ENCODE measurements around the gene ZC3H7A. TPM values are rescaled to one million over a fixed set of nuclear protein-coding genes. Genes with fewer than 3 reads are reported as not detected.

The ZC3H7A gene
- total RNA-seq, 2 donors from 2014 or later: 29.0 to 32.1 TPM

DNA sequence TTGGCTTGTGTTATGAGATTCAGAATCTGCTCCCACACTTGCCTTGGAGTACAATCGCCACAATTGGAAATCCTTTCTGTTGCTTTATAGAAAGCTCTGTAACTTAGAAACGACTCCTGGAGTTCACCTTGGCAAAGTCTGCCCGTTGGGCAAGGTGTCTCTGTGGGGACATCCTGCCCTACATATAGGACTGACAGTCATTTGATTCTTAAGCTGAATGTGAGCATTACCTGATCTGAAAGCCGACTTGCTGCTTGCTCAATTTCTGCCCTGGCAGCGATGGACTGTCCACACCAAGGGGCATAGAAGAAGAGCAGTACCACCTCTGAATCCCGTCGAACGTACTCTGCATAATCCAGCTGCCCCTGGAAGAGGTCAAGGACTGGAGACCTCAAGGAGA is 61.3 kb downstream of the ZC3H7A start:
- no peaks in the 10 kb centered on the region for H3K9me3 ChIP-seq
- peaks cover 0 to 53% of the 10 kb centered on the region in 2 donors for H3K4me1 ChIP-seq
- no peaks in the 10 kb centered on the region for H3K27me3 ChIP-seq
- H3K4me3 ChIP-seq: no peak overlapping the region
- DNase-seq (ENCODE audit: low spot score): no peak
- TF ChIP-seq CTCF (IDR thresholded peaks at IDR 0.05): no peak
- H3K27ac ChIP-seq: peak overlapping the region in 1 of 2 donors; percentile 39
- H3K36me3 ChIP-seq: peaks cover 54% of the 10 kb centered on the region

DNA sequence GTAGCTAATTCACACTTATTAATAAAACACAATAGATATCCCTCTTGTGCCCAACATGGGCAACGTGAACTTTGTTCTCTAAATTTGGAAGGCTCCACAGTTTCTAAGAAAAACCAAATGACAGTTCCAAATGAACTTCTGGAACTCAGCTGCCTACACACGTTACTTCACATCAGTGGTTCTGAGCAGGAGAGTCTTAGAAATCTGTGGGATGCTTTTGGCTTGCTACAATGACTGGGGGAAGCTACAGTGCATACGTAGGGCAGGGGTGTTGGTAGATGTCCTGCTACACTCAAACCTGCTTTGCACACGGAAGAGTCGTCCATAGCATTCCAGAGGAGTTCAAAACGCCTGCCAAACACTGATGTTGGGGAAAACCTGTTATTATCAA is 62.4 kb downstream of the ZC3H7A start:
- Histone ChIP-seq H3K36me3 (peaks cover 58% of the 10 kb centered on the region), H3K27me3 (no peaks in the 10 kb centered on the region), H3K4me3 (no peak overlapping the region), H3K9me3 (no peaks in the 10 kb centered on the region), H3K27ac (peak overlapping the region; percentile 34 to 53), H3K4me1 (peaks cover 0 to 49% of the 10 kb centered on the region in 2 donors)
- no peak for TF ChIP-seq CTCF (IDR thresholded peaks at IDR 0.05)
- no peak for DNase-seq (ENCODE audit: low spot score)

DNA sequence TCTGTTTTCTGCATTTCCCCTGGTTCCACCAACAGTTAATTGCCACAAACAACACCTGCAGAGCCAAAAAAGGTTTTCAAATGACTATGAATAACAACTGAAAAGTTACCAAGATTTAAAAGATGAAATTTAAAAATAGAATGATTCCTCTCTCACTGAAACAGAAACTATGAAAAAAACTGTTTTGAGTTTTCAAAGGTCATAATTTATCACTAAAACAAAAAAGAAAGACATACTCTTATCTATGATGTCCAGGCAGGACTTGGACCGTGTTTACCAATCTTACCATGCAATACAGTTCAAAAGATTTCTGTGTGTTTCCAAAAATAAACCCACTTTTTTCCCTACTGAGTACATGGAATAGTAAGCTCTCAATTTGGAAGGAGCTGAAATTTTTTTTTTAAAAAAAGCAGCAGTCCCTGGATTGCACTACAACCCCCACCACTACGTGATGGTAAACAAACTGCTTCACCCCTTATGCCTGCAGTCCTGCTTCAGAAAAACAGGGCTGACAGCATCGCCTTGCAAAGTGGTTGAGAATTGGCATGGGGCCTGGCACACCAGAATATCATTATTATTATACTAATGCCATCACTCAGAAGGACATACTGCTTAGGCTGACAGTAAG is 62.9 kb downstream of the ZC3H7A start:
- Histone ChIP-seq H3K4me1 (peaks cover 0 to 44% of the 10 kb centered on the region in 2 donors), H3K27me3 (no peaks in the 10 kb centered on the region), H3K27ac (peak overlapping the region; percentile 34 to 53), H3K9me3 (no peaks in the 10 kb centered on the region), H3K4me3 (no peak overlapping the region), H3K36me3 (peaks cover 63% of the 10 kb centered on the region)
- DNase-seq (ENCODE audit: low spot score): no peak
- TF ChIP-seq CTCF (IDR thresholded peaks at IDR 0.05): no peak

GRCh38 chr16:11731222-11731621 is 65.8 kb downstream of the ZC3H7A start:
- Histone ChIP-seq H3K4me3 (no peak overlapping the region), H3K27ac (peak overlapping the region in 1 of 2 donors; percentile 24), H3K36me3 (peaks cover 70% of the 10 kb centered on the region), H3K27me3 (no peaks in the 10 kb centered on the region), H3K4me1 (peaks cover 0 to 26% of the 10 kb centered on the region in 2 donors), H3K9me3 (no peaks in the 10 kb centered on the region)
- no peak for TF ChIP-seq CTCF (IDR thresholded peaks at IDR 0.05)
- DNase-seq (ENCODE audit: low spot score): no peak

- peaks cover 0 to 18% of the 10 kb centered on the region in 2 donors for H3K4me1 ChIP-seq
- H3K27ac ChIP-seq: no peak overlapping the region
- DNase-seq (ENCODE audit: low spot score): no peak
- no peaks in the 10 kb centered on the region for H3K27me3 ChIP-seq
- H3K4me3 ChIP-seq: no peak overlapping the region
- H3K9me3 ChIP-seq: no peaks in the 10 kb centered on the region
- peaks cover 72% of the 10 kb centered on the region for H3K36me3 ChIP-seq
- no peak for TF ChIP-seq CTCF (IDR thresholded peaks at IDR 0.05)
Observed at GRCh38 chr16:11729787-11730186, 67.3 kb downstream of the ZC3H7A start.

All from right atrium auricular region (tissue), 2 donors.